HepG2 (cell line): ENCODE results near the gene TMIGD3. TPM values are rescaled to one million over a fixed set of nuclear protein-coding genes. Genes with fewer than 3 reads are reported as not detected.

Experiments used
- ATAC-seq: fragments of 200-7000 bp; cut with Tn5 transposase; 3 replicates; pipeline ENCODE4 v1.9.1; 2020; ENCODE audit warnings: mild to moderate bottlenecking, moderate library complexity
- BruUV-seq: library from RNA; stranded (reverse); fragments of 400-500 nt; replicated peaks from 2 replicates; lab custom pipeline; 2021; lab: Mats Ljungman, UMichigan
- CTCF ChIA-PET: fragments of 300-600 bp; formaldehyde crosslinking; extraction: SDS; loops from one replicate; lab custom pipeline; 2021; ENCODE audit warnings: low total read pairs, inconsistent platforms, low intra/inter-chr PET ratio; lab: Yijun Ruan, JAX
- POLR2A ChIA-PET: fragments of 350-600 bp; sonication (Branson Sonifier 250); formaldehyde crosslinking; loops from one replicate; lab custom pipeline; 2020; ENCODE audit warnings: antibody characterized with exemption, inconsistent platforms; lab: Yijun Ruan, JAX
- DNase-seq: peaks from one replicate; pipeline ENCODE4 v3.0.0-alpha.2; 2015; ENCODE audit warnings: low spot score
- FAIRE-seq: peaks from 3 replicates; lab custom pipeline; 2011; peaks lifted over from hg19 to GRCh38; lab: Jason Lieb, UNC
- H2AFZ ChIP-seq: one replicate; pipeline ENCODE4 v1.6.1; 2011; ENCODE audit warnings: low read length, inconsistent platforms
- H3K27ac ChIP-seq: fragments of 300-600 bp; 3 replicates; pipeline ENCODE4 v1.8.0; 2011; ENCODE audit warnings: mixed run types, mild to moderate bottlenecking, mixed read lengths, low read length, inconsistent platforms; ENCODE audit not compliant: insufficient read depth; ENCODE audit errors: extremely low read length
- H3K27me3 ChIP-seq, 2 experiments: fragments of 200-600 bp in 1 of 2; 2 replicates in 1 of 2; 3 replicates in 1 of 2; pipeline versions ENCODE4 v1.6.0 to v1.8.0; 2011; ENCODE audit warnings: low read length in 2 of 2, mild to moderate bottlenecking in 2 of 2, moderate library complexity in 2 of 2, inconsistent platforms in 1 of 2; ENCODE audit not compliant: insufficient read depth in 2 of 2, control insufficient read depth in 1 of 2
- H3K36me3 ChIP-seq, 2 experiments: fragments of 200-600 bp in 1 of 2; replicated peaks in 1 of 2; 2 replicates in 1 of 2; 3 replicates in 1 of 2; pipeline versions ENCODE4 v1.5.1 to v1.8.0; 2011; ENCODE audit warnings: low read length in 2 of 2, inconsistent platforms in 1 of 2; ENCODE audit not compliant: insufficient read depth in 2 of 2, control insufficient read depth in 1 of 2
- H3K4me1 ChIP-seq: 2 replicates; pipeline ENCODE4 v1.5.1; 2012; ENCODE audit warnings: low read length, inconsistent platforms; ENCODE audit not compliant: insufficient read depth
- H3K4me2 ChIP-seq: 2 replicates; pipeline ENCODE4 v1.6.0; 2011; ENCODE audit warnings: low read depth, low read length, inconsistent platforms
- H3K4me3 ChIP-seq, 3 experiments: fragments of 200-600 bp in 1 of 3; sonication (generic), shearing (Covaris generic) in 1 of 3; replicated peaks in 1 of 3; 2 replicates each; pipeline ENCODE4 v1.5.1; 2011 to 2016; ENCODE audit warnings: low read length in 3 of 3, inconsistent platforms in 2 of 3, low read depth in 2 of 3, mild to moderate bottlenecking in 2 of 3, control low read depth in 1 of 3, mixed read lengths in 1 of 3; ENCODE audit not compliant: insufficient read depth in 1 of 3
- H3K79me2 ChIP-seq: one replicate; pipeline ENCODE4 v1.6.1; 2011; ENCODE audit warnings: low read length, inconsistent platforms; ENCODE audit not compliant: insufficient read depth
- H3K9ac ChIP-seq: 2 replicates; pipeline ENCODE4 v1.6.0; 2011; ENCODE audit warnings: mild to moderate bottlenecking, low read depth, low read length, inconsistent platforms; ENCODE audit not compliant: insufficient read depth
- H3K9me3 ChIP-seq: 2 replicates; pipeline ENCODE4 v1.5.1; 2012; ENCODE audit warnings: mild to moderate bottlenecking, low read length
- H4K20me1 ChIP-seq: 2 replicates; pipeline ENCODE4 v1.6.0; 2011; ENCODE audit warnings: inconsistent platforms, mild to moderate bottlenecking, low read length, moderate library complexity; ENCODE audit not compliant: insufficient read depth
- ARNTL ChIP-seq: sonication (generic); formaldehyde crosslinking; IDR thresholded peaks from 2 replicates; pipeline ENCODE4 v1.4.0; 2020; ENCODE audit warnings: mild to moderate bottlenecking, missing genetic modification reagents
- ATF4 ChIP-seq, 2 experiments: fragments of 450-650 bp in 1 of 2; sonication (generic) in 1 of 2; formaldehyde crosslinking; IDR thresholded peaks; 2 replicates each; pipeline versions ENCODE4 v1.5.0 to v1.8.0; 2020 to 2022; ENCODE audit warnings: mild to moderate bottlenecking in 1 of 2, missing genetic modification reagents in 1 of 2
- BRCA1 ChIP-seq: sonication (generic); formaldehyde crosslinking; IDR thresholded peaks from 2 replicates; pipeline ENCODE4 v1.4.0; 2020; ENCODE audit warnings: missing genetic modification reagents
- CTCF ChIP-seq: sonication (generic); formaldehyde crosslinking; IDR thresholded peaks from 2 replicates; pipeline ENCODE4 v1.5.0; 2020; ENCODE audit warnings: mild to moderate bottlenecking, missing genetic modification reagents, moderate library complexity
- MLXIP ChIP-seq: sonication (generic); formaldehyde crosslinking; IDR thresholded peaks from 2 replicates; pipeline ENCODE4 v1.9.0; 2021; ENCODE audit warnings: missing genetic modification reagents, borderline replicate concordance
- RBM39 ChIP-seq: fragments of 200-400 bp; formaldehyde crosslinking; IDR thresholded peaks from one replicate; pipeline ENCODE4 v1.6.1; 2018; ENCODE audit warnings: antibody characterized with exemption, mild to moderate bottlenecking, low read depth, low read length; ENCODE audit not compliant: poor library complexity, severe bottlenecking
- TARDBP ChIP-seq: sonication (generic); formaldehyde crosslinking; IDR thresholded peaks from 2 replicates; pipeline ENCODE4 v1.8.0; 2022; ENCODE audit warnings: mild to moderate bottlenecking, missing genetic modification reagents
- ZNF282 ChIP-seq: fragments of 450-650 bp; IDR thresholded peaks from 2 replicates; pipeline ENCODE4 v1.6.1; 2018; ENCODE audit not compliant: partially characterized antibody
- ZNF564 ChIP-seq: sonication (generic); formaldehyde crosslinking; IDR thresholded peaks from 2 replicates; pipeline ENCODE4 v1.8.1; 2023; ENCODE audit warnings: mild to moderate bottlenecking, missing genetic modification reagents
- ZNF7 ChIP-seq: IDR thresholded peaks from 2 replicates; pipeline ENCODE4 v1.6.1; 2016; ENCODE audit warnings: missing biosample characterization, missing genetic modification reagents
- ZSCAN30 ChIP-seq: sonication (generic); formaldehyde crosslinking; IDR thresholded peaks from 2 replicates; pipeline ENCODE4 v1.5.0; 2020; ENCODE audit warnings: mild to moderate bottlenecking, missing genetic modification reagents
- WGBS: methylation state at CpG from one replicate; pipeline ENCODE4 v1.1.6; 2017; ENCODE audit warnings: low lambda C conversion rate; 5-methylcytosine and 5-hydroxymethylcytosine counted together
- in situ Hi-C: cut with HindIII; loops from 2 replicates; pipeline ENCODE4 v1.10.0; 2017; ENCODE audit warnings: low pct_unique_long_range_greater_than_20kb; ENCODE audit not compliant: extremely low pct_ligation_motif_present
- intact Hi-C: fragments of 100-400 bp; cut with micrococcal nuclease; formaldehyde crosslinking; loops from one replicate; pipeline ENCODE4 v1.10.0; 2022; ENCODE audit not compliant: unreplicated experiment
- polyA plus RNA-seq, 8 experiments: library from polyadenylated mRNA; depleted of rRNA in 3 of 8; stranded (reverse) in 7 of 8; unstranded in 1 of 8; fragments of >200 nt; fragmentation: Illumina TruSeq in 4 of 8; extraction: Trizol in 4 of 8; gene quantifications; 2 replicates each; pipeline versions ENCODE4 v1.2.1 to v1.2.3, GENCODE V29; 2011 to 2016; ENCODE audit warnings: low read depth in 4 of 8, missing spikeins in 1 of 8, mixed read lengths in 1 of 8; ENCODE audit not compliant: insufficient read depth in 1 of 8
- total RNA-seq, 5 experiments: library from RNA; depleted of rRNA; stranded (reverse); fragments of >200 nt; fragmentation: Illumina TruSeq; extraction: Trizol; gene quantifications; 2 replicates each; pipeline ENCODE4 v1.2.3, GENCODE V29; 2016; ENCODE audit warnings: low read depth in 1 of 5

TMIGD3 gene
- total and polyA plus RNA-seq, 2 of the 13 experiments (the other 11 are each of a cell fraction or from before 2014, with no cell fraction given), result not detected

GRCh38 chr1:111461765-111462164, 41.7 kb downstream of the TMIGD3 start:
- H3K27ac ChIP-seq, result no peak overlapping the region
- H3K4me3 ChIP-seq, result no peak overlapping the region
- no peak overlapping the region for H2AFZ ChIP-seq
- TF ChIP-seq ATF4 (CRISPR knock-in tag; IDR thresholded peaks at IDR 0.05) (no peak), ZNF7 (CRISPR knock-in tag) (peak; percentile 80)
- TF ChIP-seq, all 625 proteins: peak for 1
- DNase-seq (no peak), ATAC-seq (no peak), FAIRE-seq (no peak)
- ChIA-PET POLR2A (no interaction called here), CTCF (no interaction called here)
- Histone ChIP-seq H3K4me2 (no peak overlapping the region), H3K36me3 (peaks cover 5 to 39% of the 10 kb centered on the region in 2 experiments), H3K27me3 (no peaks in the 10 kb centered on the region), H3K4me1 (peaks cover 14% of the 10 kb centered on the region), H3K9me3 (no peaks in the 10 kb centered on the region), H3K9ac (no peak overlapping the region), H4K20me1 (no peaks in the 10 kb centered on the region), H3K79me2 (no peaks in the 10 kb centered on the region)
- intact Hi-C loops (no loop called here), in situ Hi-C loops (no loop called here)
- no TSS peak for BruUV-seq
- 98% methylated on average over 6 of the region's 6 CpGs for WGBS

GRCh38 chr1:111455642-111456031, 47.8 kb downstream of the TMIGD3 start:
- peaks cover 17% of the 10 kb centered on the region for H3K79me2 ChIP-seq
- H3K4me1 ChIP-seq, result peaks cover 14% of the 10 kb centered on the region
- no peaks in the 10 kb centered on the region for H4K20me1 ChIP-seq
- in situ Hi-C loops (no loop called here), intact Hi-C loops (no loop called here)
- H3K9me3 ChIP-seq, result no peaks in the 10 kb centered on the region
- DNase-seq (no peak), FAIRE-seq (no peak), ATAC-seq (no peak)
- H3K4me3 ChIP-seq, result no peak overlapping the region
- H3K27me3 ChIP-seq, result no peaks in the 10 kb centered on the region
- H3K9ac ChIP-seq, result no peak overlapping the region
- H3K4me2 ChIP-seq, result no peak overlapping the region
- WGBS, result 95% methylated on average over 3 of the region's 3 CpGs
- TF ChIP-seq ARNTL (no peak), ZNF282 (no peak), RBM39 (no peak), ZSCAN30 (CRISPR knock-in tag) (no peak), BRCA1 (CRISPR knock-in tag) (no peak), MLXIP (CRISPR knock-in tag) (no peak), TARDBP (CRISPR knock-in tag) (no peak), CTCF (CRISPR knock-in tag) (no peak), ZNF564 (CRISPR knock-in tag) (no peak)
- H2AFZ ChIP-seq, result no peak overlapping the region
- H3K36me3 ChIP-seq, result peaks cover 5 to 60% of the 10 kb centered on the region in 2 experiments
- BruUV-seq, result no TSS peak
- H3K27ac ChIP-seq, result no peak overlapping the region
- ChIA-PET CTCF (no interaction called here), POLR2A (no interaction called here)
